NCI-H2171 (cell line): ENCODE results near the gene FAM131A.
"Not testable (repeated sequence)": the region's sequence is repeated elsewhere in the genome, so short reads cannot be mapped to it uniquely, and the experiment has no call there.

ENCODE experiments used
- DNase-seq: peaks from one replicate; lab custom pipeline; 2025; lab: John Stamatoyannopoulos, UW

The FAM131A gene

DNA sequence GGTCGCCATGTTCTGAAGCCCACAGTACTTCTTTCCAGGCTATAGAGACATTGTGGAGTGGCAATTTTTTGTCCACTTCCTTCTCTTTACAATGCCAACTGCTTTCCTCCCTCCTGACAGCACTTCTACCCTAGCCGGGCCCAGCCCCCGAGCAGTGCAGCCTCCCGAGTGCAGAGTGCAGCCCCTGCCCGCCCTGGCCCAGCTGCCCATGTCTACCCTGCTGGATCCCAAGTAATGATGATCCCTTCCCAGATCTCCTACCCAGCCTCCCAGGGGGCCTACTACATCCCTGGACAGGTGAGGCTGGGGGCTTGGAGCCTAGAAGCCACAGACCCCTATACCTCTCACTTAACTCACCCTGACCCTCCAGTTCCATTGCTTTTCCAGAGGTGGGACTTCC lies 20.2 kb upstream of the FAM131A start:
- DNase-seq, result no peak

DNA sequence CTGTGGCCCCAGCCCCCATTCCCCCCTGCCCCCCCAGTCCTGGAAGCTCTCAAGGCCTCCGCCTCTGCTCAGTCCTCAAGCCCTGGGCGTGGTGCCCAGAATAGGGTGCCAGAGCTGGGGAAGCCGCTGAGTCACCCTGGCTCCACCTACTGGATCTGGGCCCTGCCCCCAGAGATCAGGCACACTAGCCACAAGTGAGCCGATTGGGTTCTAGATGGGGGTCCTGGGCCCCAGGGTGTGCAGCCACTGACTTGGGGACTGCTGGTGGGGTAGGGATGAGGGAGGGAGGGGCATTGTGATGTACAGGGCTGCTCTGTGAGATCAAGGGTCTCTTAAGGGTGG lies 17.3 kb upstream of the FAM131A start:
- DNase-seq, result peak; percentile 38

DNA sequence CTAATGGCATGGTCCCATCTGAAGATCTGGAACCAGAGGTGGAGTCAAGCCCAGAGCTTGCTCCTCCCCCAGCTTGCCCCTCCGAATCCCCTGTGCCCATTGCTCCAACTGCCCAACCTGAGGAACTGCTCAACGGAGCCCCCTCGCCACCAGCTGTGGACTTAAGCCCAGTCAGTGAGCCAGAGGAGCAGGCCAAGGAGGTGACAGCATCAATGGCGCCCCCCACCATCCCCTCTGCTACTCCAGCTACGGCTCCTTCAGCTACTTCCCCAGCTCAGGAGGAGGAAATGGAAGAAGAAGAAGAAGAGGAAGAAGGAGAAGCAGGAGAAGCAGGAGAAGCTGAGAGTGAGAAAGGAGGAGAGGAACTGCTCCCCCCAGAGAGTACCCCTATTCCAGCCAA lies 15.7 kb upstream of the FAM131A start:
- DNase-seq, result no peak

GRCh38 chr3:184322731-184323487 lies 14.5 kb upstream of the FAM131A start:
- DNase-seq, result no peak

- no peak for DNase-seq
Observed at GRCh38 chr3:184323696-184324095, 13.7 kb upstream of the FAM131A start.

DNA sequence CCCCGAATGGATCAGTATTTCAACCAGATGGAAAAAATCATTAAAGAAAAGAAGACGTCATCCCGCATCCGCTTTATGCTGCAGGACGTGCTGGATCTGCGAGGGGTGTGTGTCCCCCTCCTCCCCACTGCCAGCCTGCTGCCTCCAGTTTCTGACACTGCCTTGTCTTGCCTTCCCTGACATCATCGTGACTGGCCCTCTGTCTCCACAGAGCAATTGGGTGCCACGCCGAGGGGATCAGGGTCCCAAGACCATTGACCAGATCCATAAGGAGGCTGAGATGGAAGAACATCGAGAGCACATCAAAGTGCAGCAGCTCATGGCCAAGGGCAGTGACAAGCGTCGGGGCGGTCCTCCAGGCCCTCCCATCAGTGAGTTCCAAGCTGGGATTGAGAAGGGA lies 12.1 kb upstream of the FAM131A start:
- no peak for DNase-seq

DNA sequence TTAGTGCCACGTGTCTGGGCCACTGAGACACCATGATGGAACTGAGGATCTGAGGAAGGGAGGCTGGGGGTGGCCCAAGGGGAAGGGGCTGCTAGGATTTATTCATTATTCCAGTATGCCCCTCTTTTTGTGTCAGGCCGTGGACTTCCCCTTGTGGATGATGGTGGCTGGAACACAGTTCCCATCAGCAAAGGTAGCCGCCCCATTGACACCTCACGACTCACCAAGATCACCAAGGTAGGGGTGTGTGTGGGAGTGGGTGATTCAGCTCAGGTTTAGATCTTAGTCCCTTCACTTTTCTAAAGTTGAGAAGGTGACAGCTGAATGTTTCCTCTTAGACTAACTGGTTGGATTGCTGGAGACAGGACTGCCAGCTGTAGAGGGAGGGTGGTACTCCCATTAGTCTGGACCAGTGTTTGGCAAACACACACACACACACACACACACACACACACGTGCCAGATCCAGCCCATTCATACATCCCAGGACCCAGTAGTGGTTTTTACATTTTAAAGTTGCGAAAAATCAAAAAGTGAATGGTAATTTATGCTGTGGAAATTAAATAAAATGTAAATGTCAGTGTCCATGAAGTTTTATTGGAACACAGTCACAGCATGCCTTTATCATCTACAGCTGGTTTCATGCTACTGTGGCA lies 11.6 kb upstream of the FAM131A start:
- no peak for DNase-seq

DNA sequence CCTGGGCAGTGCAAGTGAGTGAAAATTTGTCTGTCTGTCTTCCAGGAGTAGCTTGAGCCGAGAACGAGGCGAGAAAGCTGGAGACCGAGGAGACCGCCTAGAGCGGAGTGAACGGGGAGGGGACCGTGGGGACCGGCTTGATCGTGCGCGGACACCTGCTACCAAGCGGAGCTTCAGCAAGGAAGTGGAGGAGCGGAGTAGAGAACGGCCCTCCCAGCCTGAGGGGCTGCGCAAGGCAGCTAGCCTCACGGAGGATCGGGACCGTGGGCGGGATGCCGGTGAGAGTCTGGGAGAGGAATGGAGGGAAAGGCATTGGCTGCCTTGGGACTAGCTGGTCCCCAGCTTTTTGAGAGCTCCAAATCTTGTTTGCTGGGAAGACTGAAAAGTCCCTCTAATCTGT lies 10.2 kb upstream of the FAM131A start:
- DNase-seq, result no peak

- no peak for DNase-seq
Observed at GRCh38 chr3:184328516-184328915, 8.9 kb upstream of the FAM131A start.

GRCh38 chr3:184332370-184333090 lies 4.9 kb upstream of the FAM131A start:
- no peak for DNase-seq

GRCh38 chr3:184333190-184333589 lies 4.2 kb upstream of the FAM131A start:
- no peak for DNase-seq

GRCh38 chr3:184333700-184334099 lies 3.7 kb upstream of the FAM131A start:
- DNase-seq, result no peak

DNA sequence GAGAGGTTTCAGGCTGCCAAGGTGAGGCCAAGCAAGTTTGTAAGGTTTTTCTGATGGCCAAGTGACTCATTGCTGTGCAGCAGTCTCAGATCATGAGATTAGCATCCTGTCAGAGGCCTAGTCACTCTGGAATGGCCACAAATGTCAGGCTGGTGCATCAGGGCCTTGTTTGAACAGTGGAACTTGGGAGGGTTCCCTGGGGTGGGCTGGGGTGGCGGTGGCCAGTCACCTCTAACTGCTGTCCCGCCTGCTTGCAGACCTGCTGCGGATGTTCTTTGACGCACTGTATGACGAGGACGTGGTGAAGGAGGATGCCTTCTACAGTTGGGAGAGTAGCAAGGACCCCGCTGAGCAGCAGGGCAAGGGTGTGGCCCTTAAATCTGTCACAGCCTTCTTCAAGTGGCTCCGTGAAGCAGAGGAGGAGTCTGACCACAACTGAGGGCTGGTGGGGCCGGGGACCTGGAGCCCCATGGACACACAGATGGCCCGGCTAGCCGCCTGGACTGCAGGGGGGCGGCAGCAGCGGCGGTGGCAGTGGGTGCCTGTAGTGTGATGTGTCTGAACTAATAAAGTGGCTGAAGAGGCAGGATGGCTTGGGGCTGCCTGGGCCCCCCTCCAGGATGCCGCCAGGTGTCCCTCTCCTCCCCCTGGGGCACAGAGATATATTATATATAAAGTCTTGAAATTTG lies 2.8 kb upstream of the FAM131A start:
- DNase-seq, result no peak

DNA sequence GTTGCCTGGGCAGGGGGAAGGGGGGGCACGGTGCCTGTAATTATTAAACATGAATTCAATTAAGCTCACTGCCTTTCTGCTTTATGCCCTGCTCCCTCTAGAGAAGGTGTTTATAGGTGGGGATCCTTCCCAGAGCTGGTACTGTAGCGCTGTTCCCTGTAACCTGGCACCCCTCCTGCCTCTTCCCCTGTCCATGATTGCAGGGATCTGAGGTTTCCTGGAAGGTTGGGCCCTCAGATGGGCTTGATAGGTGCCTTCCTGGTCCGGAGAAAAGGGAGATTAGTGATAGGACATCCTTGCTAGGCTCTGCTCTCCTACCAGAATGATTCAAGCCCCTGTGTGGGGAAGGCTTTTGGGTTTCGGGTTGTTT lies 2.1 kb upstream of the FAM131A start:
- no peak for DNase-seq

GRCh38 chr3:184335661-184336546 lies 1.5 kb upstream of the FAM131A start:
- peak; percentile 79 for DNase-seq

- peak; percentile 15 for DNase-seq
Observed at GRCh38 chr3:184336547-184337398, 627 bp upstream of the FAM131A start.

GRCh38 chr3:184337981-184338380 lies 581 bp downstream of the FAM131A start:
- no peak for DNase-seq

- peak; percentile 96 for DNase-seq
Observed at GRCh38 chr3:184338511-184338945, 1.1 kb downstream of the FAM131A start.

GRCh38 chr3:184339001-184339400 lies 1.6 kb downstream of the FAM131A start:
- DNase-seq, result peak; percentile 74

DNA sequence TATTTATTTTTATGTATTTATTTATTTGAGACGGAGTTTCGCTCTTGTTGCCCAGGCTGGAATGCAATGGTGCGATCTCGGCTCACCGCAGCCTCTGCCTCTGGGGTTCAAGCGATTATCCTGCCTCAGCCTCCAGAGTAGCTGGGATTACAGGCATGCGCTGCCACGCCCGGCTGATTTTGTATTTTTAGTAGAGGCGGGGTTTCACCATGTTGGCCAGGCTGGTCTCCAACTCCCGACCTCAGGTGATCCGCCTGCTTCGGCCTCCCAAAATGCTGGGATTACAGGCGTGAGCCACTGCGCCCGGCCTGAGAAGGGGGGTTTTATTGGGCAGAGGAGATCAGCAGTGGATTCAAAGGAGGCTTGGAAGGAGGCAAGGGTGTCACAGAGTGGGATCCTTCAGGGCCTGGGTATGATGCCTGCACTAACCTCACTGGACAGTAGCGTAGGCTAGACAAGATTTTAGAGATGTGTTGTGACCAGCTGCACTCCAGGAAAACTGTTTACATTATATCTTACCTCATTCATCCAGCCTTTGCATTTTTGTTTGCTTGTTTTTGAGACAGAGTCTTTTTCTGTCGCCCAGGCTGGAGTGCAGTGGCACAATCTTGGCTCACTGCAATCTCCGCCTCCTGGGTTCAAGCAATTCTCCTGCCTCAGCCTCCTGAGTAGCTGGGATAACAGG lies 2.2 kb downstream of the FAM131A start:
- not testable (repeated sequence) for DNase-seq
